H9 (cell line): Measurements from ENCODE around the gene TDRD1. TPM values are rescaled to one million over a fixed set of nuclear protein-coding genes. Genes with fewer than 3 reads are reported as not detected.

Experiments
- DNase-seq: peaks from one replicate; pipeline ENCODE4 v3.0.0-alpha.2; 2017
- H2AFZ ChIP-seq: one replicate; pipeline ENCODE4 v1.6.1; 2013; ENCODE audit warnings: mild to moderate bottlenecking, low read length, control low read depth, moderate library complexity
- H2AK5ac ChIP-seq: 2 replicates; pipeline ENCODE4 v1.6.1; 2013; ENCODE audit warnings: low read length, control low read depth, mixed read lengths; ENCODE audit not compliant: insufficient read length
- H2BK120ac ChIP-seq: one replicate; pipeline ENCODE4 v1.6.1; 2013; ENCODE audit warnings: low read depth, mild to moderate bottlenecking, low read length, control low read depth, inconsistent platforms; ENCODE audit not compliant: poor library complexity, severe bottlenecking
- H2BK12ac ChIP-seq: 2 replicates; pipeline ENCODE4 v1.6.1; 2013; ENCODE audit warnings: low read length, control low read depth, mixed read lengths, low read depth; ENCODE audit not compliant: insufficient read length
- H2BK15ac ChIP-seq: 2 replicates; pipeline ENCODE4 v1.6.1; 2013; ENCODE audit warnings: low read depth, low read length, control low read depth
- H2BK20ac ChIP-seq: one replicate; pipeline ENCODE4 v1.6.1; 2013; ENCODE audit warnings: low read depth, mild to moderate bottlenecking, low read length, control low read depth, inconsistent platforms; ENCODE audit not compliant: poor library complexity, severe bottlenecking
- H2BK5ac ChIP-seq: 2 replicates; pipeline ENCODE4 v1.6.1; 2013; ENCODE audit warnings: low read length, control low read depth, mixed read lengths; ENCODE audit not compliant: insufficient read length
- H3K14ac ChIP-seq: 2 replicates; pipeline ENCODE4 v1.6.1; 2013; ENCODE audit warnings: low read length, control low read depth; ENCODE audit not compliant: insufficient read depth
- H3K18ac ChIP-seq: 2 replicates; pipeline ENCODE4 v1.6.1; 2013; ENCODE audit warnings: low read depth, mild to moderate bottlenecking, mixed read lengths, low read length, control low read depth; ENCODE audit not compliant: insufficient read length
- H3K23ac ChIP-seq: 2 replicates; pipeline ENCODE4 v1.6.1; 2013; ENCODE audit warnings: low read length, control low read depth, mixed read lengths, low read depth; ENCODE audit not compliant: insufficient read length
- H3K23me2 ChIP-seq: 2 replicates; pipeline ENCODE4 v1.6.1; 2013; ENCODE audit warnings: low read depth, mild to moderate bottlenecking, mixed read lengths, low read length, control low read depth; ENCODE audit not compliant: insufficient read length, poor library complexity, severe bottlenecking
- H3K27ac ChIP-seq: 2 replicates; pipeline ENCODE4 v1.5.1; 2013; ENCODE audit warnings: low read length, control low read depth, mixed read lengths, low read depth; ENCODE audit not compliant: insufficient read length
- H3K27me3 ChIP-seq: 2 replicates; pipeline ENCODE4 v1.6.1; 2013; ENCODE audit warnings: low read length, control low read depth, inconsistent platforms; ENCODE audit not compliant: insufficient read depth
- H3K4ac ChIP-seq: 2 replicates; pipeline ENCODE4 v1.6.1; 2013; ENCODE audit warnings: low read depth, mild to moderate bottlenecking, control low read depth, inconsistent platforms, low read length, moderate library complexity
- H3K4me1 ChIP-seq: 2 replicates; pipeline ENCODE4 v1.6.1; 2013; ENCODE audit warnings: low read length, control low read depth, inconsistent platforms; ENCODE audit not compliant: insufficient read depth
- H3K4me2 ChIP-seq: 2 replicates; pipeline ENCODE4 v1.6.1; 2013; ENCODE audit warnings: low read length, control low read depth, mixed read lengths; ENCODE audit not compliant: insufficient read length, insufficient read depth
- H3K56ac ChIP-seq: 2 replicates; pipeline ENCODE4 v1.6.1; 2013; ENCODE audit warnings: low read depth, mild to moderate bottlenecking, mixed read lengths, low read length, control low read depth; ENCODE audit not compliant: insufficient read length
- H3K79me1 ChIP-seq: 2 replicates; pipeline ENCODE4 v1.6.1; 2013; ENCODE audit warnings: low read depth, mild to moderate bottlenecking, moderate library complexity, low read length, control low read depth, inconsistent platforms; ENCODE audit not compliant: insufficient read depth, poor library complexity, severe bottlenecking
- H3K79me2 ChIP-seq: 2 replicates; pipeline ENCODE4 v1.6.1; 2013; ENCODE audit warnings: low read length, control low read depth, inconsistent platforms; ENCODE audit not compliant: insufficient read depth
- H3K9ac ChIP-seq: 2 replicates; pipeline ENCODE4 v1.6.1; 2013; ENCODE audit warnings: low read length, control low read depth, mixed read lengths; ENCODE audit not compliant: insufficient read length; ENCODE audit errors: extremely low read depth
- H3K9me3 ChIP-seq: one replicate; pipeline ENCODE4 v1.6.1; 2013; ENCODE audit warnings: low read depth, low read length, inconsistent platforms; ENCODE audit not compliant: control insufficient read depth
- H3T11ph ChIP-seq: one replicate; pipeline ENCODE4 v1.6.1; 2013; ENCODE audit warnings: mild to moderate bottlenecking, low read length, control low read depth, inconsistent platforms
- H4K20me1 ChIP-seq: one replicate; pipeline ENCODE4 v1.6.1; 2013; ENCODE audit not compliant: control insufficient read depth, insufficient read length, insufficient read depth
- H4K5ac ChIP-seq: 2 replicates; pipeline ENCODE4 v1.6.1; 2013; ENCODE audit warnings: low read depth, mild to moderate bottlenecking, mixed read lengths, low read length, control low read depth; ENCODE audit not compliant: insufficient read length
- H4K8ac ChIP-seq: replicated peaks from 2 replicates; pipeline ENCODE4 v1.6.1; 2013; ENCODE audit warnings: low read length, control low read depth, mixed read lengths, low read depth; ENCODE audit not compliant: insufficient read length
- H4K91ac ChIP-seq: 2 replicates; pipeline ENCODE4 v1.6.1; 2013; ENCODE audit warnings: low read depth, mild to moderate bottlenecking, moderate library complexity, mixed read lengths, low read length, control low read depth; ENCODE audit not compliant: insufficient read length
- H3K27ac Mint-ChIP-seq, 3 experiments: 2 replicates in 2 of 3; 3 replicates in 1 of 3; pipeline ENCODE4 v1.8.0; 2020 to 2021; ENCODE audit warnings: mixed read lengths in 3 of 3, mild to moderate bottlenecking in 1 of 3, moderate library complexity in 1 of 3
- H3K27me3 Mint-ChIP-seq: 2 replicates; pipeline ENCODE4 v1.8.0; 2021; ENCODE audit warnings: low read depth, mild to moderate bottlenecking, moderate library complexity, mixed read lengths
- H3K36me3 Mint-ChIP-seq, 3 experiments: 2 replicates in 2 of 3; 3 replicates in 1 of 3; pipeline ENCODE4 v1.8.0; 2020 to 2021; ENCODE audit warnings: low read depth in 3 of 3, mixed read lengths in 3 of 3; ENCODE audit not compliant: insufficient read depth in 1 of 3
- H3K4me1 Mint-ChIP-seq, 2 experiments: 2 replicates each; pipeline ENCODE4 v1.8.0; 2020; ENCODE audit warnings: mixed read lengths in 2 of 2
- H3K4me3 Mint-ChIP-seq, 2 experiments: 2 replicates in 1 of 2; 3 replicates in 1 of 2; pipeline ENCODE4 v1.8.0; 2020 to 2021; ENCODE audit warnings: mild to moderate bottlenecking in 2 of 2, mixed read lengths in 2 of 2, moderate library complexity in 1 of 2
- H3K9me3 Mint-ChIP-seq, 2 experiments: 2 replicates in 1 of 2; 3 replicates in 1 of 2; pipeline ENCODE4 v1.8.0; 2020; ENCODE audit warnings: mild to moderate bottlenecking in 2 of 2, mixed read lengths in 2 of 2, moderate library complexity in 1 of 2
- CTCF ChIP-seq: fragments of 200-600 bp; sonication (generic); conservative IDR thresholded peaks from 3 replicates; pipeline ENCODE4 v1.8.0; 2021; ENCODE audit warnings: antibody characterized with exemption, mild to moderate bottlenecking
- WGBS: extraction: QIAGEN DNeasy Blood & Tissue Kit; methylation state at CpG from one replicate; pipeline ENCODE4 v1.1.7; 2013; ENCODE audit warnings: missing lambda C conversion rate, low lambda C conversion rate, mixed read lengths; ENCODE audit not compliant: insufficient read length; ENCODE audit errors: extremely low coverage; 5-methylcytosine and 5-hydroxymethylcytosine counted together
- total RNA-seq: library from RNA; stranded (reverse); gene quantifications from 2 replicates; pipeline ENCODE4 v1.2.1, GENCODE V29; 2021

The TDRD1 gene
- total RNA-seq, 1 experiment from 2014 or later, result 0.15 TPM

- H4K91ac ChIP-seq, result no peak overlapping the region
- H3K56ac ChIP-seq, result no peak overlapping the region
- no peak overlapping the region for H4K8ac ChIP-seq
- no peaks in the 10 kb centered on the region; a peak in 1 of 7 replicates for H3K36me3 Mint-ChIP-seq
- H3K79me1 ChIP-seq, result no peaks in the 10 kb centered on the region
- no peak overlapping the region for H3K4me2 ChIP-seq
- no peak overlapping the region for H3K9ac ChIP-seq
- H2BK15ac ChIP-seq, result no peak overlapping the region
- no peaks in the 10 kb centered on the region for H3K4me1 ChIP-seq
- no peak overlapping the region for H2BK120ac ChIP-seq
- no peak overlapping the region for H3K27ac Mint-ChIP-seq
- peaks cover 5% of the 10 kb centered on the region for H3K27me3 Mint-ChIP-seq
- DNase-seq, result no peak
- no peak overlapping the region for H3K4me3 Mint-ChIP-seq
- H2BK12ac ChIP-seq, result no peak overlapping the region
- H2AFZ ChIP-seq, result no peak overlapping the region
- no peaks in the 10 kb centered on the region for H3K9me3 Mint-ChIP-seq
- H3T11ph ChIP-seq, result no peak overlapping the region
- no peak overlapping the region for H2AK5ac ChIP-seq
- H3K27ac ChIP-seq, result no peak overlapping the region
- no peak overlapping the region for H3K4ac ChIP-seq
- no peaks in the 10 kb centered on the region for H4K20me1 ChIP-seq
- TF ChIP-seq CTCF, result no peak
- no peak overlapping the region for H2BK20ac ChIP-seq
- no CpG with 5 or more reads among the region's 8 CpGs for WGBS
- H3K14ac ChIP-seq, result no peak overlapping the region
- H3K9me3 ChIP-seq, result no peaks in the 10 kb centered on the region
- H2BK5ac ChIP-seq, result no peak overlapping the region
- no peak overlapping the region for H3K18ac ChIP-seq
- no peak overlapping the region for H3K23ac ChIP-seq
- H3K23me2 ChIP-seq, result no peaks in the 10 kb centered on the region
- H3K27me3 ChIP-seq, result no peaks in the 10 kb centered on the region
- peaks cover 16 to 17% of the 10 kb centered on the region in 2 experiments for H3K4me1 Mint-ChIP-seq
- no peak overlapping the region for H4K5ac ChIP-seq
- no peaks in the 10 kb centered on the region for H3K79me2 ChIP-seq
Measured at GRCh38 chr10:114179747-114180146, 594 bp downstream of the TDRD1 start.
